HG02852 (cell line): Measurements from ENCODE around the gene MAP7D1.
"Not testable (repeated sequence)": the region's sequence is repeated elsewhere in the genome, so short reads cannot be mapped to it uniquely, and the experiment has no call there.

Source experiments
- ATAC-seq: cut with Tn5 transposase; IDR thresholded peaks from one replicate; pipeline ENCODE4 v1.9.1; 2021; ENCODE audit warnings: mild to moderate bottlenecking, moderate library complexity; ENCODE audit not compliant: unreplicated experiment

Gene MAP7D1

GRCh38 chr1:36151134-36151844 lies 4.7 kb upstream of the MAP7D1 start:
- ATAC-seq: no peak

DNA sequence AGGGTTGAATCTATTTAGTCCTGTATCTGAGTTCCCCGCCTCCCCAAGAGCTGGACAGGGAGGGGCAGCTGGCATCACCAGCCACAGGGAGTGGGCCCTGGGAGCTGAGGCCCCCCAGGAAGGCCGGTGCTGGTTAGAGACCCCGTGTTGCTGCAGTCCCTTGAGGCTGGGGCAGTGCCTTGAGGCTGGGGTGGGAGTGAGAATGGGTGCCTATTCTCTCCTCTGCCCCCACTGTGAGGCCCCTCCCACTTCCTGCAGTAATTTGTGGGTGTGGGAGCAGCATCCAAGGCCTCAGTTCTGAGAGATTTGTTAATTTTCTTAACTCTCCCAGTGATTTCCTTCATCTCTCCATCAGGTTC lies 4.1 kb upstream of the MAP7D1 start:
- no peak for ATAC-seq

DNA sequence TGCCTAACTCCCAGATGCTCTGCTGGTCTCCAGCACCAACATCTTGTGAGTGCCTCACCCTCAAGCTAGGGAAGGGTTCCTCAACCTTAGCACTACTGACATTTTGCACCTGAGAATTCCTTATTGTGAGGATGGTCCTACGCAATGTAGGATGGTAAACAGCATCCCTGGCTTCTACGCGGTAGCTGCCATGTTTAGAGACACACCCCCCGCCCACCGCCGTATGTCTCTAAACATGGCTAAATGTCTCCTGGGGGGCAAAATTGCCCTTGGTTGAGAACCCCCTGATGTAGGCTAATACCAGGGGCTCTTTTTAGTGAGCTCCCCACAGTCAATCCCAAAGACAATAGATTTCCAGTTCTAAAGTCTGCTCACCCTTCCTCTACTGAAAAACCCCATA lies 2.5 kb upstream of the MAP7D1 start:
- no peak for ATAC-seq

GRCh38 chr1:36154335-36154734 lies 1.6 kb upstream of the MAP7D1 start:
- no peak for ATAC-seq

GRCh38 chr1:36154765-36155407 lies 1.1 kb upstream of the MAP7D1 start:
- no peak for ATAC-seq

GRCh38 chr1:36156329-36157114 lies 562 bp downstream of the MAP7D1 start:
- ATAC-seq: peak; percentile 20

- ATAC-seq: no peak
Observed at GRCh38 chr1:36157115-36157903, 1.3 kb downstream of the MAP7D1 start.

DNA sequence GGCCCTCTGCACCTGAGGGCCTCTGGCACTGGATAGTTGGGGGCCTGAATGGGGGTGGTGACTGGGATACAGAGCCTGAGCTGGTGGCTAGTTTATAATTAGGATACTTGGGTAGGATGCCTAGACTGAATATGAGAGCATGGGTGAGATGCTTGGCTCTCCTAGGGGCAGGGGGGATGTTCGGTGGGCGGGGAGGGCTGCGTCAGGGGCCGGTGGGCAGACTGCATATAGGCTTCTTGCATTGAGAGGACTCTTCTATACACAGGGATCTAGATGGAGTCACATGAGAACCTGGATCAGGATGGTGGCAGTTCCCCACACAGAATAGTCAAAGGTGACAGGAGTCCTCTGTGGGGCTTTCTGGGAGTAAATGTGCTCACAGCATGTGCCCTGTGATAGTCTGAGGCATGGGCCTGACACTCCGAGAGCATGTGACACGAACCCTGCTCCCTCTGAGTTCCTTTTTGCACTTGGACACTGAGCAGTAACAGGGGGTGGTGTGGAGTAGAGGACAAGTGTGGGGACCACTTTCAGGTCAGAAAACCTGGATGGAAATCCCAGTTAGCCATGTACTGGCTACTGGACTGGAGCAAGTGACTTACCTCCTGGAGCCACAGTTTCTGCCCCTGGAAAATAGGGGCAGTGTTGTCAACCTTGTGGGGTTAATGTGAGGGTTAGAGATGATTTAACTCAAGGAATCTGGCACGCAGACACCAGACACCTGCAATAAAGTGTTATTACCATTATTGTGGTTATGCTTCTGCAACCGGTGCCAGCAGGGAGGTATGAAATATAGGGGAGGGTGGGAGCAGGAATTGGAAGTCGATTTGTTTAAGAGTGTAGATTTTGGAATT lies 2.2 kb downstream of the MAP7D1 start:
- ATAC-seq: no peak

GRCh38 chr1:36158827-36159252 lies 2.9 kb downstream of the MAP7D1 start:
- ATAC-seq: not testable (repeated sequence)

DNA sequence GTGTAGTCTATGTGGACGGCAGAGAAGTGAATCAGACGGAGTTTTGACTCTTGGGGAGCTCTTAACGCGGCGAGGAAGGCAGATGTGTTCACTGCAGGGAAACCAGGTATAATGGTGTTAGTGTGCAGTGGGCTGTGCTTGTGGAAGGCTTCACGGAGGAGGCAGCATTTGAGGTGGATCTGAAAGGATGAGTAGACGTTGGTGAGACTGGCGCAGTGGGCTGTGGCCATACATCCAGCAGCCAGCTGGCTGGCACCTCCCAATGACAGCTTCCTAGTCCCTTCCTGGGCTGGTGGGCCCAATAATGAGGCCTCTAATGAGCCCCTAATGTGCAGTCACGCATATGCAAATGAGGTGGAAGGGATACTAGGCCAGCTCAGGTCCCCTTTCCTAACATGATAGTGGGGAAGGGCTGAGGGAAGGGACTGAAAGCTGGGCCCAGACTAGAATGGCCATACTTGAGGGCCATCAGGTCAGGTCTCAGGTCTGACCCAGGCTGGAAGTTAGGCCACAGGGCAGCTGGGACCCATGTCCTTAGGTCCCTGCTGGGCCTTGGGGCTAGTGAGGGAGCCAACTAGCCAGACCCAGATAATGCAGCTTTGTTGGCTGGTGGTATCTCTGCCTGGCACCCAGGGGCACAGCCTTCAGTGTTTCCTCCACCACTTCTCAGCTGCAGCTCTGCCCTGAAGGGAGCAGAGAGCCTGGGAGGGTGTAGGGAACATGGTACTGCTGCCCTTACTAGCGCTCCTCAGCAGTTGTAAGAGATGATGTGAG lies 3.8 kb downstream of the MAP7D1 start:
- no peak for ATAC-seq

DNA sequence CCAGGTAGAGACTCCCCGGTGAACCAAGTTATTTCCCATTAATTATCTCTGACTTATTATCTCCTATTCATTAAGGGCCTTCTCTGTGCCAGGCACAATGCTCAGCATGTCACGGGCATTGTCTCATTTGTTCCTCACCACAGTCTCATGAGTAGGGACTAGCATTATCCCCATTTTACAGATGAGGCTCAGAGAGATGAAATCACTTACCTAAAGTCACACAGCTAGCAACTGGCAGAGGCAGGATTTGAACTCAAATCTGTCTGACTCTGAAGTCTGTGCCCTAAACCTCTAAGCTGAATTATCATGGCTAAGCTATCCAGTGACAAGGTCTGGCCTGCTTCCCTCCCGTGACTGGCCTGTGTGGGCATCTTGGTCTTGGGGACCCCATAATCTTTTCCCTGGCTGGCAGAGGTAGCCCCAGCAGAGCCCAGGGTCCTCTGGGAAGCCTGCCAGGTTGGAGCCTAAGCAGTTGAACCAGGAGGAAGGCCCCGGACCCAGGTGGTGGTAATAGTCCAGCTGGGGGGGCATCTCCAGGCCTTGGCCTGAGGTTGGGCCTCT lies 4.5 kb downstream of the MAP7D1 start:
- no peak for ATAC-seq

DNA sequence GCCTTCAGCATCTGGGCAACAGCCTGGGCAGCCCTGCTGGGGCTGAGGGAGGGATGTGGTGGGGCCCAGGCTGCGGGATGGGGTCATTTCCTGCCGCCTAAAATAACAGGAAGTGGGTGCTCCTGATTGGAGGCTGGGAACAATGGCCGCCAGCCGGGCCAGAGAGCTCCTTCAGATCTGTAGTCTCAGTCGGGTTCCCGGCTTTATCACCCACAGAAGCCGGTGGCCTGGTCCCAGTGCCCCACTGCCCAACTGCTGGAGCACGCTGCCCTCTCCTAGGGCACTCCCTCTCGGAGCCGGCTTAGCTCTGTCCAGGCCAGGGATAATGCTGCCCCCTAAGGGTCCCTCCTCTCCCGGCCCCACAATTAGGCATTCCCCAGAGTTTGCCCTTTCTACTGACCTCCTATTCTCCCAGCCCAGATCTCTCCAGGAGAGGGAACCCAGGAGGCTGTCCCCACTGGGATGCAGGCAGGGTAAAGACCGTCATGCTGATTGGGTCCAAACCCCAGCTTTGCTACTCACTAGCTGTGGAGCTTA lies 5.1 kb downstream of the MAP7D1 start:
- no peak for ATAC-seq

DNA sequence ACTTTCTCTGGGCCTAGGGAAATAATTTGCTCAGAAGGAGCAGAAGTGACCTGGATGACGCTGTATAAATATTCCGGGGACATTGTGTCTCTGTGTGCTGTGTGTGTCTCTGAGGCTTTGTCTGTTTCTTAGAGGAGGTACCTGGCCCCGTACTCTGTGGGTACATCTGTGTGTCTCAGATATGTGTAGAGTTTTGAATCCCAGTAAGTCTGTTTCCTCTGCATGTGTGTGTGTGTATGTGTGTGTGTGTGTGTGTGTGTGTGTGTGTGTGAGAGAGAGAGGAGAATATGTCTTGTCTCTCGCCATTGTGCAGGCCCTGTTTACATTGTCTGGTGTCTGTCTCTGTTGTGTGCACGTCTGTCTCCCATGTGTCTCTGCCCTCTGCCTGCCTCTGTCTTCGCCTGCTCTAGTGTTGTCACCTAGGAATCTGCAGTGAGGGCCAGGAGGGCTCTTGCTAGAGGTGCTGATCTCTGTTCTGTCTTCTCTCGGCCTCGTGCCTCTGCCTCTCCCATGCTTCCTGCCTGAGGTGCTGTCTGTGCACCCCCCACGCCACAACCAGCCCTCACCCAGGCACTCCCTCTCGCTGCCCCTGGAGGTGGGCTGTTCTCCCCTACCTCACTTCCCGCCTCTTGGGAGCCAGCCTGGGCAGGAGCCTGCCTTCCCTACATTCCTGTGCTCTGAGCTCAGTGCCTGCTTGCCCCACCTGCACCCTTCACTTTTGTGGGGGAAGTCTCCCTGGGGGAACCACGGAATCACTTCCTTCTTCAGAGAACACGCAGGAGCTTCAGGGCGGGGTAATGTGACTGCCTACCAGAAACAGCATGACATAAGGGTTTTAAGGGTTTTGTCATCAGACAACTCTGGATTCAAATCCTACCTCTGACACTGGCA lies 5.9 kb downstream of the MAP7D1 start:
- ATAC-seq: no peak

DNA sequence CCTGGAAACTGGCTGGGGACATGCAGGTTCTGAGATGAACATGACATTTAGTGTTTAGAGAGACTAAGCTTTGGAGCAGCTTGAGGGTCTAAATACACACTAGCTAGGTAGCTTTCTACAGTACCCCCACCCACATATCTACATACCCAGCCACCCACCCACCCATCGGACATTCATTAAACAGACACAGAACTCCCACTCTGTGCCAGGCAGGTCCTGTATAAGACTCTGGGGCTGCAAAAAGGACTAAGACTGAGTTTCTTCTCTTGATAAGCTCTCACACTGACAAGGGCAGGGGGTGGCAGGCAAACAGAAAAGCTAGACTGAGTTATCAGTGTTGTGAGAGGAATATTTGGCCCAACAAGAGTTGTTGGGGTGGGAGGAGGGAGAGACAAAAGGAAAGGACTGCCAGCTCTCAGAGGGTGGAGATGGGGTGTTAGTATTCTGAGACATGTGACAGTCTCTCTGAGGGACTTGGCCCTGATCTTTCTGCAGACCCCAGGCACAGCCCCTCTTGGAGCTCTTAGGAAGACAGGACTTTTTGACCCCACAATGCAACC lies 6.8 kb downstream of the MAP7D1 start:
- no peak for ATAC-seq

DNA sequence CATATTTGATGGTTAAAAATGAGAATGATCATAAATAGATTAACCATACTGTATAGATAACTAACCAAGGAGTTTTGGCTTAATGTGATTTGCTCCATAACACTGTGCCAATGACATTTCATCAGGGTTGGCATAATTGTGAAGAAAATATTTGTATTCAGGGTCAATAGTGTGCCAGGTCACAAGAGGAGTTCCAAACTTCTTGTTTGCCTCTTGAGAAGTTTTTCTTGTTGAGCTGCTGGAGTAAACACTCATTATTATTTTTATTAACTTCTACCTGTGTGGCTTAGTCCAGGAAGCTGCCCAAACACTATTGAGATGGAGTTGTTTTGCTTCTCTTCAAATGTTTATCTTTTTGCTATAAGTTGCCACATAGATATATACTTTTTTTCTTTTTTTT lies 7.5 kb downstream of the MAP7D1 start:
- ATAC-seq: no peak

DNA sequence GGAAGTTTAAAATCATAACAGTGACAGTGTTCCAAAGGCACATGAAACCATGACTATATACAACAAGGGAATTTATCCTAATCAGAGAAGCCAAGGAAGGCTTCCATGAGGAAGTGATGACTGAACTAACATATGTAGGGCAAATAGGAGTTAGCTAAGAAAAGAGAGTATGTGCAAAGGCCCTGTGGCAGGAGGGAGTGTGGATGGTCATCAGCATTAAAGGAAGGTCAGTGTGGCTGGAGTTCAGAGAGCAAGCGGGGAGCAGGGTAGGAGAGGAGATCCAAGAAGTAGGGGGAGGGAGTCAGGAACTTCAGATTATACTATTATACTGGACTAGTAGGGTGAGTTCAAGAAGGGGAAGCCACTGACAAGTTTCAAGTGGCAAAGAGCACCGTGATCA lies 8.4 kb downstream of the MAP7D1 start:
- ATAC-seq: no peak

DNA sequence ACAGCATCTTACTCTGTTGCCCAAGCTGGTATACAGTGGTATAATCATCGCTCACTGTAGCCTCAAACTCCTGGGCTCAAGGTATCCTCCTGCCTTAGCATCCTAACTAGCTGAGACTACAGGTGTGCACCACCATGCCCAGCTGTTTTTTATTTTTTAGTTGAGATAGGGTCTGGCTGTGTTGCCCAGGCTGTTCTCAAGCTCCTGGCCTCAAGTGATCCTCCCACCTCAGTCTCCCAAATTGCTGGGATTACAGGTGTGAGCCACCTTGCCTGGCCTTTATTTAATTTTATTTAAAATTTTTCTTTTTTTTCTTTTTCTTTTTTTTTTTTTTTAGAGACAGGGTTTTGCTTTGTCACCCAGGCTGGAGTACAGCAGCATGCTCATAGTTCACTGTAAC lies 9.2 kb downstream of the MAP7D1 start:
- no peak for ATAC-seq

DNA sequence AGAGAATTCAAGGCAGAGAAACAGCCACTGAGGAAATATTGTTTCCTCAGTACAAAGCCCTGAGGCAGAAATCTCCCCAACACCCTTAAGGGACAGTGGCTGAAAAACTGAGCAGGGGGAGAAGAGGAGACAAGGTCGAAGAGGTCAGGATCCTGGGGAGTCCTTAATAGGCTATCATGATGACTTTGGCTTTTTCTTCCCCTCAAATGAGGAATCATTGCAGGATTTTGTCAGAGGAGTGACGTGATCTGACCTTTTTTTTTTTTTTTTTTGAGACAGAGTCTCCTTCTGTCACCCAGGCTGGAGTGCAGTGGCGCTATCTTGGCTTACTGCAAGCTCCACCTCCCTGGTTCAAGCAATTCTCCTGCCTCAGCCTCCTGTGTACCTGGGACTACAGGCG lies 10.2 kb downstream of the MAP7D1 start:
- no peak for ATAC-seq
